Muscle layer of duodenum (tissue), 2 donors: ENCODE results near the gene HLA-DQB1.
"Not testable (repeated sequence)": the region's sequence is repeated elsewhere in the genome, so short reads cannot be mapped to it uniquely, and the experiment has no call there.

Experiments used
- H3K27ac ChIP-seq: one replicate; pipeline ENCODE4 v1.7.0; 2013; ENCODE audit warnings: mild to moderate bottlenecking, low read length
- H3K27me3 ChIP-seq: one replicate; pipeline ENCODE4 v1.7.0; 2013; ENCODE audit warnings: low read depth, mild to moderate bottlenecking, control low read depth, low read length
- H3K36me3 ChIP-seq, 2 donors: one replicate each; pipeline ENCODE4 v1.7.0; 2013; ENCODE audit warnings: low read length in 2 of 2, control low read depth in 1 of 2, mild to moderate bottlenecking in 1 of 2; ENCODE audit not compliant: insufficient read depth in 2 of 2, control insufficient read depth in 1 of 2
- H3K4me1 ChIP-seq, 2 donors: one replicate each; pipeline ENCODE4 v1.7.0; 2013; ENCODE audit warnings: low read length in 2 of 2, mild to moderate bottlenecking in 2 of 2, control low read depth in 1 of 2, moderate library complexity in 1 of 2; ENCODE audit not compliant: insufficient read depth in 2 of 2, control insufficient read depth in 1 of 2
- H3K4me3 ChIP-seq, 2 donors: one replicate each; pipeline ENCODE4 v1.7.0; 2013; ENCODE audit warnings: low read length in 2 of 2, low read depth in 1 of 2, mild to moderate bottlenecking in 1 of 2
- H3K9me3 ChIP-seq, 2 donors: one replicate each; pipeline ENCODE4 v1.7.0; 2013; ENCODE audit warnings: low read length in 2 of 2, control low read depth in 1 of 2, mild to moderate bottlenecking in 1 of 2; ENCODE audit not compliant: control insufficient read depth in 1 of 2
- donor health status: healthy.

The HLA-DQB1 gene

DNA sequence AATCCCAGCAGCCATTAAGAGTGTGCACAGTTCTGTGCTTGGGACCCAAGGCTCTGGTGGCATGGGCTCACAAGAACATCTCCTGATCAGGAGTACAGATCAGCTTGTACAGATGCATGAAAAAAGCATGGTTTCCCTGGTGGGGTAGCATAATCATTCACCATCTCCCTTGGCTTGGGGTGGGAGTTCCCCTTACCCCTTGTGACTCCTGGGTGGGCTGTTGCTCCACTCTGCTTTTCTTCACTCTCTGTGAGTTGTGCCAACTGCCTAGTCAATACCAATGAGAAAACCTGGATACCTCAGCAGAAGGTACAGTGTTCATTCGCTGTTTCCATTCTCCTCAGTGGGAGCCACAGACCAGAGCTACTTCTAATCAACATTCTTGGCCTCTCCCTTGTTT is 13.6 kb upstream of the HLA-DQB1 start:
- H3K9me3 ChIP-seq: no peaks in the 10 kb centered on the region
- H3K4me1 ChIP-seq: no peaks in the 10 kb centered on the region
- no peaks in the 10 kb centered on the region for H3K36me3 ChIP-seq
- H3K4me3 ChIP-seq: no peak overlapping the region
- H3K27ac ChIP-seq: no peak overlapping the region
- no peaks in the 10 kb centered on the region for H3K27me3 ChIP-seq

DNA sequence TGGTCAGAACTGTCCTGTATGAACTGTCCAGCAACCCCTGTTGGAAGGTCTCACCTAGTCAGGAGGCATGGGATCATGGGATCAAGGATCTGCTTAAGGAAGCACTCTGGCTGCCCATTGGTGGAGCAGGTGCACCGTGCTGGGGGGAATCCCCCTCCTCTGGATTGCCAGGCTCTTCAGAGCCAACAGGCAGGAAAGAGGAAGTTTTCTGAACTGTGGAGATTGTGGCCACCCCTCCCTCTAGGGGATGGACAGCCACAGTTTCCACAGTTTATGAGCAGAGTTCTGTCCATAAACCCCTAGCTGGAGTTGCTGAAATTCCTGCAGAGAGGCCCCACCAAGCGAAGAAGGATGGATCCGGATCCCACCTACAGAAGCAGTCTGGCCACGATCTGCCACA is 13.0 kb upstream of the HLA-DQB1 start:
- H3K27me3 ChIP-seq: no peaks in the 10 kb centered on the region

GRCh38 chr6:32674123-32674522 is 7.7 kb upstream of the HLA-DQB1 start:
- not testable (repeated sequence) for H3K27ac ChIP-seq, H3K27me3 ChIP-seq, H3K4me3 ChIP-seq, H3K36me3 ChIP-seq, H3K9me3 ChIP-seq, H3K4me1 ChIP-seq

More for the DNA sequence above, 13.0 kb upstream of the HLA-DQB1 start:
- no peak overlapping the region for H3K27ac ChIP-seq
- H3K4me1 ChIP-seq: no peaks in the 10 kb centered on the region
- H3K36me3 ChIP-seq: no peaks in the 10 kb centered on the region
- no peak overlapping the region for H3K4me3 ChIP-seq
- H3K9me3 ChIP-seq: no peaks in the 10 kb centered on the region

DNA sequence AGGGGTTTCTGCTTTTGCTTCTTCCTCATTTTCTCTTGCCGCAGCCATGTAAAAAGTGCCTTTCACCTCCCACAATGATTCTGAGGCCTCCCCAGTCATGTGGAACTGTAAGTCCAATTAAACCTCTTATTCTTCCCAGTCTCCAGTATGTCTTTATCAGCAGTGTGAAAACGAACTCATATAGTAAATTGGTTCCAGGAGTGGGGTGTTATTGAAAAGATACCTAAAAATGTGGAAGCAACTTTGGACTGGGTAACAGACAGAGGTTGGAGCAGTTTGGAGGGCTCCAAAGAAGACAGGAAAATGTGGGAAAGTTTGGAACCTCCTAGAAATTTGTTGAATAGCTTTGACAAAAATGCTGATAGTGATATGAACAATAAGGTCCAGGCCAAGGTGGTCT is 5.5 kb upstream of the HLA-DQB1 start:
- H3K4me1 ChIP-seq, H3K27me3 ChIP-seq, H3K36me3 ChIP-seq, H3K27ac ChIP-seq, H3K4me3 ChIP-seq, H3K9me3 ChIP-seq: not testable (repeated sequence)

DNA sequence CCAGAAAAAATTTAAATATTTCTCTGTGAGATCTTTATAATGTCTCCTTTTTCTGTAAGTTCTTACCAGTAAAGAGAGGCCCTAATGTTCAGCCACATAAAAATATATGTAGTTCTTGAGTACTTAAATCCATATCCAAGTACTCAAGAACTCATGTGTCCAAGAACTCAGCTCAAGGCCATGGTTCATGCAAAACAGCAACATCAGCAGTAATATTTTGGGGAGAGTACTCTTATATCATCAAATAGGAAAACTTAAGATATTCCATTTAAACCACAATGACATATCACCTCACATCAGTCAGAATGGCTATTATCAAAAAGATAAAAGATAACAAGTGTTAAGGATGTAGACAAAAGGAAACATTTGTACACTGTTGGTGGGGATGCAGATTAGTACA is 3.4 kb upstream of the HLA-DQB1 start:
- H3K36me3 ChIP-seq: no peaks in the 10 kb centered on the region

GRCh38 chr6:32669240-32669639 is 2.8 kb upstream of the HLA-DQB1 start:
- H3K9me3 ChIP-seq: peaks cover 0 to 2% of the 10 kb centered on the region in 2 donors
- no peak overlapping the region for H3K4me3 ChIP-seq
- no peak overlapping the region for H3K27ac ChIP-seq
- H3K4me1 ChIP-seq: no peaks in the 10 kb centered on the region
- peaks cover 3% of the 10 kb centered on the region for H3K27me3 ChIP-seq
- H3K36me3 ChIP-seq: no peaks in the 10 kb centered on the region

More for the DNA sequence above, 3.4 kb upstream of the HLA-DQB1 start:
- H3K9me3 ChIP-seq: peaks cover 0 to 2% of the 10 kb centered on the region in 2 donors
- H3K27ac ChIP-seq: no peak overlapping the region
- H3K4me1 ChIP-seq: no peaks in the 10 kb centered on the region
- no peak overlapping the region for H3K4me3 ChIP-seq
- H3K27me3 ChIP-seq: peaks cover 3% of the 10 kb centered on the region

GRCh38 chr6:32668226-32668747 is 1.8 kb upstream of the HLA-DQB1 start:
- H3K36me3 ChIP-seq: no peaks in the 10 kb centered on the region
- H3K27me3 ChIP-seq: peaks cover 3% of the 10 kb centered on the region
- H3K9me3 ChIP-seq: peaks cover 0 to 2% of the 10 kb centered on the region in 2 donors
- H3K4me3 ChIP-seq: no peak overlapping the region
- no peaks in the 10 kb centered on the region for H3K4me1 ChIP-seq
- peak overlapping the region; percentile 95 for H3K27ac ChIP-seq

DNA sequence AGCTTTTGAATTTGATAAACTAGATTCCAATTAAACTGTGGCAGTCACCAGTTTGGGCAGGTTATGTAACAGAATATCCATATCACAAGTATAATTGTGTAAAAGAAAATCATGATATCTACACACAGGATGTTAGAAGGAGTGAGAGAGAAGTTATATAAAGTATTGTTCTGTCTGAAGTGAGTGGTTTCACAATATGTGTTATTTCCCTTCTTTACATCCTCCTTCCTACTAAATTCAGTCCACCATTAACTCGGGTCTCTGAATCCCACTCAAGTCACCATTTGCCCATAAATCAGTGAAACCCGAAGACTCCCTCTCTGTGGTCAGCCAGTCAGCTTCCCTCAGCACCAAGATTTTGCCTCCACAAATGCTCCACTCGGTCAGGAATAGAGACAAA is 796 bp downstream of the HLA-DQB1 start:
- peaks cover 3% of the 10 kb centered on the region for H3K27me3 ChIP-seq
- H3K4me3 ChIP-seq: peak overlapping the region in 1 of 2 donors; percentile 71
- no peaks in the 10 kb centered on the region for H3K4me1 ChIP-seq
- H3K9me3 ChIP-seq: no peaks in the 10 kb centered on the region
- H3K36me3 ChIP-seq: peaks cover 0 to 3% of the 10 kb centered on the region in 2 donors
- H3K27ac ChIP-seq: peak overlapping the region; percentile 95

- no peaks in the 10 kb centered on the region for H3K9me3 ChIP-seq
- peak overlapping the region in 1 of 2 donors; percentile 71 for H3K4me3 ChIP-seq
- H3K4me1 ChIP-seq: no peaks in the 10 kb centered on the region
- H3K36me3 ChIP-seq: peaks cover 0 to 3% of the 10 kb centered on the region in 2 donors
- H3K27ac ChIP-seq: peak overlapping the region; percentile 95
- peaks cover 3% of the 10 kb centered on the region for H3K27me3 ChIP-seq
These were observed 1.6 kb downstream of the HLA-DQB1 start for GRCh38 chr6:32664827-32665362.

GRCh38 chr6:32664354-32664753 is 2.1 kb downstream of the HLA-DQB1 start:
- Histone ChIP-seq H3K9me3 (no peaks in the 10 kb centered on the region), H3K4me3 (no peak overlapping the region), H3K36me3 (peaks cover 0 to 3% of the 10 kb centered on the region in 2 donors), H3K27me3 (peaks cover 3% of the 10 kb centered on the region), H3K27ac (no peak overlapping the region), H3K4me1 (no peaks in the 10 kb centered on the region)

DNA sequence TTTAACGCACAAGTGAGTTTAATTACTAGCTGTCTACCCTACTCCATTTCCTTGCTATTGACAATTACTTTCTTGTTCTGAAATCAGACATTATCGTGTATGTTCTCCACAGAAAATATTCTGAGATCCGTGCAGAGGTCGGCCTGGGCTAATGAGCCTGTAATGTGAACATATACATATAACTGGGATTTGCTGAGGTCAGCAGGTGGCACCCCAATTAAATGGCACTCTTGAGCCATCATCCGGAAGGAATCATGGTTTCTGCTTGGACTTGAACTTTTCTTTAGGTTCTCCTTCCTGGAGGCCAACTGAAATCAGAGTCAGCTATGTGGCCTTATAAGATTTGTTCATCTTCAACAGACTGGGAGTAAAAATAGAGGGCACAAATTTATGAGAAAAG is 3.6 kb downstream of the HLA-DQB1 start:
- peaks cover 0 to 3% of the 10 kb centered on the region in 2 donors for H3K36me3 ChIP-seq
- H3K27ac ChIP-seq: no peak overlapping the region
- H3K4me3 ChIP-seq: no peak overlapping the region
- H3K27me3 ChIP-seq: peaks cover 3% of the 10 kb centered on the region
- H3K9me3 ChIP-seq: no peaks in the 10 kb centered on the region
- H3K4me1 ChIP-seq: no peaks in the 10 kb centered on the region

- no peaks in the 10 kb centered on the region for H3K9me3 ChIP-seq
- peaks cover 0 to 3% of the 10 kb centered on the region in 2 donors for H3K36me3 ChIP-seq
- peaks cover 3% of the 10 kb centered on the region for H3K27me3 ChIP-seq
- H3K4me1 ChIP-seq: no peaks in the 10 kb centered on the region
- H3K27ac ChIP-seq: no peak overlapping the region
- no peak overlapping the region for H3K4me3 ChIP-seq
These were observed 4.4 kb downstream of the HLA-DQB1 start for GRCh38 chr6:32662099-32662498.
